T-helper 1 cell treated with Interleukin-12 subunit alpha and Interleukin-12 subunit beta and Interleukin-4 antibody, amounts not matched to agents 30 ng/mL and 1 ng/mL, for 36 hours (primary cell): ENCODE data around the gene L3HYPDH. TPM values are rescaled to one million over a fixed set of nuclear protein-coding genes. Genes with fewer than 3 reads are reported as not detected.

Source experiments
- intact Hi-C: fragments of 100-400 bp; cut with micrococcal nuclease; formaldehyde crosslinking; loops from one replicate; pipeline ENCODE4 v1.15.1; 2024
- total RNA-seq: library from RNA; stranded (reverse); gene quantifications from 2 replicates; pipeline ENCODE4 v1.2.3, GENCODE V29; 2022

The L3HYPDH gene
- total RNA-seq, 1 donor from 2014 or later: 13.7 TPM

DNA sequence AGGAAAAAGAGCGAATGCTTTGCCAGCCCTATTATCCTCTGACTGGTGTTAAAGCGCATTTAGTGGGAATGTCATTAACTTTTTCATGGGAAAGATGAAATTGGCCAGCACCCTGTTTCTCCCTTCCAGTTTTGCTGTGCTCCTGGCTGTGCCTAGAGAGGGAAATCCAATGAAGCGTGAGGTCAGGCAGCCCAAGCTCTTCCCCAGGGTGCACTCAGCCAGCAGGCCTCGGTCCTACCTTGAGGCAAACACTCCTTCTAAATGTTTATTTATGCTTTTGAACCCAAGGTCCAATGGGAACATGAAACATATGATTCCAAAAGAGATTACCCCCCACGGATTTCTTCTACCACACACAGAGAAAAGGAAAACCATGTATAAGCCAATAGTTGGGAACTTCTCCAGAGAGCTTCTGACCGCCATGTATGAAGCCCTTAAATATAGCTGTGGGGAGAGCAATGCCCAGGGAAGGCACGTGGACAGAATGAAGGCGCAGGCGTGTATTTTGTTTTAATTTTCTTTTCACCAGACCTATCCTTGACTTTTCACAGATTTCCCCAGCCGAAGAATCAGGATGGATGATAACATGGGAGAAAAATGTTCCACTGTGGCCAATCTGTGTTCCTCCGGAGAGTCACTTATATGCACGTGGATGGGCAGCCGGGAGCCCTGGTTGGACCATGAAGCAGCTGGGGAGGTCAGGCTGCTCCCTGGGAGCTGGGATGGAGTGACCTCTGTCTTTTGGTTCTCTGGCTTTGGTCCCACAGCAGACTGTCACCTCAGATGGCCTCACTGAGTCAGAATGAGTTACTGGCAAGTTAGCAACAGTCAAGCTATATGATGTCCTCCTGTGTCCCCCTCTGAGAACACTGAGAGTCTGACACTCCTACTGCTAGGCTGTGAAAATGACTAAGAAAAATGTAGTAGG is 56.3 kb downstream of the L3HYPDH start:
- intact Hi-C loops: no loop called here

DNA sequence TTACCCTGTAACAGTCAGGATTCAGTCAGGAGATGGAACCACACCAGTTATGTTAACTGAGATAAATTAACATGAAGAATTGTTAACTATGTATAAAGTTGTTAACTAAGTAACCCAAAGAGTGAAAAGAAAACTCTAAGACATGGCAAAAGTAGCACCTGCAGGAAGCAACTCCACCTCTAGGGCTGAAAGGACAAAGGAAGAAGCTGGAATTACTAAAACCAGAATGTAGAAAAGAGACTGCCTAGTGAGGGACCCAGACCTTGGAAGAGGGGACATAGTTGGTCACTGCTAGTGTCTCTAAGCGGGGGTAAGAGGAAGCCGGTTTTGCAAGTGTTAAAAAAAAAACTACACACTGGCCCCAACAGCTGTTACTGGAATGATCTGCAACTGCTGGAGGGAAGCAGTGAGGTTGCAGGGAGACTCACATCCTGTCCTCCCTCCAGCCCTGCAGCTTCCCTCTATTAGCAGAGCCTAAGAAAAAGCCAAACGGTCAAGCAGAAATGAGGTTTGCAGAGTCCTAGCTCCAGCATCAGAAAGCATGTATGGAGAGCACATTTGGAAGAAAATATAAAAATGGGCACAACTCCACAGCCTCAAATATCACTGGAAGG is 58.8 kb downstream of the L3HYPDH start:
- intact Hi-C loops: no loop called here

DNA sequence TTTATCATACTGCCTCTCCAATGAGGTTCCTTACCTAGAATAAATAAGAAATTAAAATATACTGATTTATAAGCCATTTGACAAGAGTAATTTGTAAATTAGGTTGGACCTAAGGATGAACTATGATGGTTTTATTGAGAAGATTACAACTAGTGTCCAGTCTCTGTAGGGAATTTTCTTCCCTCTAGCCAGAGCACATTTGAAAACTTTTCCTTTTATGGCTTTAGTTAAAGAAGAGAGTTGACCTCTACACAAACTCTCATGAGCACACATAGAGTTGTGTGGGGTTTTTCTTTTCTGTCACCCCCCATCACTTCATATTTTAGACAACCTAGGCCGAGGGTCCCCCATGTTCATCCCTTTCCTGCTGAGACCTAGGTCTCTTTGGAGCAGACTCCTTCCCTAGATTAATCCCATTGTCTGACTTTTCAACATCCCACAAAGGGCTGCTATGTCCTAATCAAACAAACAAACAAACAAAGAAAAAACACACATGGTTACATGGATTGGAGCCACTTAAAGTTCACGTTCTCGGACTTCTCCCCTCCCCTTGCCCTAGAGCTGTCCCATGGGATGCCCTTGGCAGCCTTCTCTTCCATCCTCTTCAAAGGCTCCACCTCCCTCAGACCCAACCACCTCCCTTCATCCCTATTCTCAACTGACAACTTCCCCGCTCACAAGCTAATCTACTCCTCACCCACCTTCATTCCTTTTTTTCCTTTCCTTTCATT is 59.7 kb downstream of the L3HYPDH start:
- intact Hi-C loops: no loop called here

Other genes starting within 250 kb of the L3HYPDH start
- 1.1 and 1.4 TPM in 2 replicates for gene GPR135, start 19.0 kb downstream of the L3HYPDH start, total RNA-seq
- gene JKAMP, start 109 bp upstream of the L3HYPDH start, total RNA-seq: 32.7 and 40.4 TPM in 2 replicates
- not detected in 2 replicates for gene CCDC175, start 92.4 kb upstream of the L3HYPDH start, total RNA-seq